ENCODE measurements around the gene FCN2.

DNA sequence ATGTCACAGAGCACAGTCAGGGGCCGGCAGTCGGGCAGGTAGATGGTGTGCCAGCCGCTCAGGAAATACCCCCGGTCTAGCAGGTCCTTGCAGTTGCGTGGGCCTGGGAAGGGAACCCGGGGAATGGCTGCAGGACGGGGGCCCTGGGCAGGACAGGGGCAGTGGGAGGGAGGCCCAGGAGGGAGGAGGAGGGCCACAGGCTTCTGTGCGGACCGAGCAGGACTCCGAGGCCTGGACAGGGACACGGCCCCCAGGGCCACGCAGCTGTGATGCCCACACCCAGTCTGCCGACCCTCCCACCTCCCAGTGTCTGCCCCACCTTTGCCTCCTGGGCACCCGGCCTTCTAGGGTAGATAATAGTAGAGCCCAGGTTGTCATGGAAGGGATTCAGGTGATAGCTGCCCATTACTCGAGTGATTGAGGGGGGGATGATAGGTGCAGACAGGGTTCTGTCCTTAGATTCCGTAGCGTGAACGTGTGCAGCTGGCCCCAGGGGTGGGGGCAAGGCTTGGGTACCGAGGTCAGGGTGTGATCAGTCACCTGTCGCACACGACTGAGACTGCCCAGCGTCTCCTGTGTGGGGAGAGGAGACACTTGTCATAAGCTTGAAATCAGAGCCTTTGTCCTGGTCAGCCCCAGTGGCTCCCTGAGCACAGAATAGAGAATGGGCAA, 32.6 kb downstream of the FCN2 start:
- TF ChIP-seq, protein P1, sequence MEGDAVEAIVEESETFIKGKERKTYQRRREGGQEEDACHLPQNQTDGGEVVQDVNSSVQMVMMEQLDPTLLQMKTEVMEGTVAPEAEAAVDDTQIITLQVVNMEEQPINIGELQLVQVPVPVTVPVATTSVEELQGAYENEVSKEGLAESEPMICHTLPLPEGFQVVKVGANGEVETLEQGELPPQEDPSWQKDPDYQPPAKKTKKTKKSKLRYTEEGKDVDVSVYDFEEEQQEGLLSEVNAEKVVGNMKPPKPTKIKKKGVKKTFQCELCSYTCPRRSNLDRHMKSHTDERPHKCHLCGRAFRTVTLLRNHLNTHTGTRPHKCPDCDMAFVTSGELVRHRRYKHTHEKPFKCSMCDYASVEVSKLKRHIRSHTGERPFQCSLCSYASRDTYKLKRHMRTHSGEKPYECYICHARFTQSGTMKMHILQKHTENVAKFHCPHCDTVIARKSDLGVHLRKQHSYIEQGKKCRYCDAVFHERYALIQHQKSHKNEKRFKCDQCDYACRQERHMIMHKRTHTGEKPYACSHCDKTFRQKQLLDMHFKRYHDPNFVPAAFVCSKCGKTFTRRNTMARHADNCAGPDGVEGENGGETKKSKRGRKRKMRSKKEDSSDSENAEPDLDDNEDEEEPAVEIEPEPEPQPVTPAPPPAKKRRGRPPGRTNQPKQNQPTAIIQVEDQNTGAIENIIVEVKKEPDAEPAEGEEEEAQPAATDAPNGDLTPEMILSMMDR (IDR thresholded peaks at IDR 0.05; ENCODE audit: poor library complexity) = no peak
- TF ChIP-seq EZH2 (IDR thresholded peaks at IDR 0.05; ENCODE audit: borderline replicate concordance) = no peak
- no peak for TF ChIP-seq EZH2phosphoT487 (IDR thresholded peaks at IDR 0.05; ENCODE audit: low read depth, severe bottlenecking, unreplicated experiment)

Measured in hepatocyte (in vitro differentiated cells).